Mesothelial cell of epicardium (in vitro differentiated cells): ENCODE data around the gene PARVG. TPM values are rescaled to one million over a fixed set of nuclear protein-coding genes. Genes with fewer than 3 reads are reported as not detected.

Experiments used
- DNase-seq, 2 experiments: peaks; one replicate each; pipeline ENCODE4 v3.0.0; 2021; ENCODE audit warnings: low spot score in 2 of 2; ENCODE audit not compliant: unreplicated experiment in 2 of 2
- H3K27ac Mint-ChIP-seq: 2 replicates; pipeline ENCODE4 v1.8.0; 2021; ENCODE audit warnings: mixed read lengths
- H3K27me3 Mint-ChIP-seq: 2 replicates; pipeline ENCODE4 v1.8.0; 2021; ENCODE audit warnings: low read depth, mixed read lengths
- H3K36me3 Mint-ChIP-seq: 2 replicates; pipeline ENCODE4 v1.8.0; 2021; ENCODE audit warnings: mixed read lengths
- H3K4me1 Mint-ChIP-seq: 2 replicates; pipeline ENCODE4 v1.8.0; 2021; ENCODE audit warnings: mixed read lengths
- H3K4me3 Mint-ChIP-seq: 2 replicates; pipeline ENCODE4 v1.8.0; 2021; ENCODE audit warnings: mild to moderate bottlenecking, moderate library complexity, mixed read lengths
- H3K9me3 Mint-ChIP-seq: 2 replicates; pipeline ENCODE4 v1.8.0; 2021; ENCODE audit warnings: mixed read lengths
- total RNA-seq: library from RNA; stranded (reverse); gene quantifications from 3 replicates; pipeline ENCODE4 v1.2.1, GENCODE V29; 2021
- TF ChIP-seq, protein P1 (sequence below): fragments of 200-600 bp; sonication (generic); IDR thresholded peaks from one replicate; pipeline ENCODE4 v1.5.0; 2021; ENCODE audit warnings: antibody characterized with exemption; ENCODE audit not compliant: unreplicated experiment

Gene PARVG
- total RNA-seq, 1 donor from 2014 or later: 1.0 TPM

DNA sequence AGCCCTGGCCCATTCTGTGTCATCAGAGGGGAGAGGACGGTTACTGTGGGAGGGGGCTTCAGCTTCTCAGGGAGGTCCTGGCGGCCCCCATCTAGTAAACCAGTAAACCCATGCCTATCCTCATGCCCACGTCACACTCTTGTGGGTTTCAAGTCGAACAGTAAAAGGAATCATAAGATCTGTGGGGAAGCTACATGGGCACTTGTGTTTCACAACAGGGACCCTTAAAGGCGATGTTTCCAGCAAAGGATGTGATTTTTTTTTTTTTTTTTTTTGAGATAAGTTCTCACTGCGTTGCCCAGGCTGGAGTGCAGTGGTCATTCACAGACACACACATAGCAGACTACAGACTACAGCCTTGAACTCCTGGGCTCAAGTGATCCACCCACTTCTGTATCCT lies 9.2 kb upstream of the PARVG start:
- Mint-ChIP-seq H3K27me3 (no peaks in the 10 kb centered on the region), H3K9me3 (no peaks in the 10 kb centered on the region), H3K4me1 (no peaks in the 10 kb centered on the region), H3K36me3 (no peaks in the 10 kb centered on the region), H3K27ac (no peak overlapping the region), H3K4me3 (no peak overlapping the region)
- DNase-seq: no peak
- TF ChIP-seq, protein P1, sequence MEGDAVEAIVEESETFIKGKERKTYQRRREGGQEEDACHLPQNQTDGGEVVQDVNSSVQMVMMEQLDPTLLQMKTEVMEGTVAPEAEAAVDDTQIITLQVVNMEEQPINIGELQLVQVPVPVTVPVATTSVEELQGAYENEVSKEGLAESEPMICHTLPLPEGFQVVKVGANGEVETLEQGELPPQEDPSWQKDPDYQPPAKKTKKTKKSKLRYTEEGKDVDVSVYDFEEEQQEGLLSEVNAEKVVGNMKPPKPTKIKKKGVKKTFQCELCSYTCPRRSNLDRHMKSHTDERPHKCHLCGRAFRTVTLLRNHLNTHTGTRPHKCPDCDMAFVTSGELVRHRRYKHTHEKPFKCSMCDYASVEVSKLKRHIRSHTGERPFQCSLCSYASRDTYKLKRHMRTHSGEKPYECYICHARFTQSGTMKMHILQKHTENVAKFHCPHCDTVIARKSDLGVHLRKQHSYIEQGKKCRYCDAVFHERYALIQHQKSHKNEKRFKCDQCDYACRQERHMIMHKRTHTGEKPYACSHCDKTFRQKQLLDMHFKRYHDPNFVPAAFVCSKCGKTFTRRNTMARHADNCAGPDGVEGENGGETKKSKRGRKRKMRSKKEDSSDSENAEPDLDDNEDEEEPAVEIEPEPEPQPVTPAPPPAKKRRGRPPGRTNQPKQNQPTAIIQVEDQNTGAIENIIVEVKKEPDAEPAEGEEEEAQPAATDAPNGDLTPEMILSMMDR: no peak

DNA sequence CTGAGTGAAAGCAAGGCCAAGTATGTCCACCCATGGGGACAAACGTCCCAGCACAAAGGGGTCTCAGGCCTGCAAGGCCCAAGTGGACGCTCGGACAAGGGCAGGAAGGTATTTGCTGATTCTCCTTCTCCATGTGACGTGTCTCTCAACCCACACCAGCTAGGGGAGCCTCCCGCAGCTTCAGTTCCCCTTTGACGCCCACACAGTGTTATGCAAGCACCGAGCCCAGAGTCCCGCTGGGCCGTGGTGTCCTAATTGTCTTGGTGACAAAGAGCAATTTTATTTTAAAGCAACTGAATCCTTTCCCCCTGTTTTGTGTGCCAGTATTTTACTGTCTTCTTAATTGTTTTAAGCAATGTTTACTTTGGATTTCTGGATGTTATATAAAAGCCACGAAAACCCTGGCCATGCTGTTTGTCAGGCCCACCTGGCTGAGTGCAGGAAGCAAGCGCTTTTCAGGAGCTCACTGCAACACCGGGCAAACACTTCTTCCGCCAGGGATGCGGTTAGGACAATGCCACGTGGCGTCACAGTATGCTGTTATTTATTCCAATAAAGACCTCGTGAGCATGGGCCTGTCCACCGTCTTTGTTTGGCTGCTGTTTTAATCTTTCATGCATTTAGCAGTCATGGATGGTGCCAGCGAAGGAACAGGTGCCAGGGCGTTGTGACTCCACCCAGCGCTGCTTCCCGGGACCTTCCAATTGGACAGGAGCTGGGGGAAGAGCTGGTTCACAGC lies 8.2 kb upstream of the PARVG start:
- peaks cover 2% of the 10 kb centered on the region for H3K4me1 Mint-ChIP-seq

GRCh38 chr22:44173154-44173553 lies 7.6 kb upstream of the PARVG start:
- no peak for DNase-seq
- Mint-ChIP-seq H3K27me3 (peaks cover 3% of the 10 kb centered on the region), H3K4me1 (peaks cover 6% of the 10 kb centered on the region), H3K9me3 (no peaks in the 10 kb centered on the region), H3K4me3 (no peak overlapping the region), H3K36me3 (no peaks in the 10 kb centered on the region), H3K27ac (no peak overlapping the region)
- TF ChIP-seq, protein P1: no peak

More for the DNA sequence above, 8.2 kb upstream of the PARVG start:
- Mint-ChIP-seq H3K4me3 (no peak overlapping the region), H3K27ac (no peak overlapping the region), H3K36me3 (no peaks in the 10 kb centered on the region), H3K9me3 (no peaks in the 10 kb centered on the region), H3K27me3 (peaks cover 2% of the 10 kb centered on the region)
- no peak for DNase-seq
- TF ChIP-seq, protein P1: no peak

DNA sequence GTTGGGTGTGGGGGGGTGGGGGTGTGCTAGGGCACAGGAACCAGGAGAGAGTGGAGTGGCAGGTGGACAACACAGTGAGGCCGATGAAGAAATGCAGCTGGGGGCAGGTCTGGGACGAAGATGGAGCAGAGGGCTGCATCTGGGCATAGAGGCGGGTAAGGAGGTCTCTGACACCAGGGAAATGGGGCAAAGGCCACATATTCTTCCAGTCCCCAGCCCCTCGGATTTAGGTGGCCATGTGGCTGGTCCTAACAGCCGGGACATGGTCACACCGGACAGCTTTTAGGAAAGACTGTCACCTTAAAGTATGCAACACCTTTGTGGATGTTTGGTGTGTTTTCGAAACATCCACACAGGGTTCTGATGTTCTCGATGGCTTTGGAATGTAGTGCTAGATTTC lies 5.0 kb upstream of the PARVG start:
- H3K36me3 Mint-ChIP-seq: peaks cover 3% of the 10 kb centered on the region
- peaks cover 3% of the 10 kb centered on the region for H3K9me3 Mint-ChIP-seq
- H3K4me3 Mint-ChIP-seq: no peak overlapping the region
- no peak overlapping the region for H3K27ac Mint-ChIP-seq
- DNase-seq: no peak
- peaks cover 11% of the 10 kb centered on the region for H3K4me1 Mint-ChIP-seq
- TF ChIP-seq, protein P1: no peak
- H3K27me3 Mint-ChIP-seq: peaks cover 13% of the 10 kb centered on the region

DNA sequence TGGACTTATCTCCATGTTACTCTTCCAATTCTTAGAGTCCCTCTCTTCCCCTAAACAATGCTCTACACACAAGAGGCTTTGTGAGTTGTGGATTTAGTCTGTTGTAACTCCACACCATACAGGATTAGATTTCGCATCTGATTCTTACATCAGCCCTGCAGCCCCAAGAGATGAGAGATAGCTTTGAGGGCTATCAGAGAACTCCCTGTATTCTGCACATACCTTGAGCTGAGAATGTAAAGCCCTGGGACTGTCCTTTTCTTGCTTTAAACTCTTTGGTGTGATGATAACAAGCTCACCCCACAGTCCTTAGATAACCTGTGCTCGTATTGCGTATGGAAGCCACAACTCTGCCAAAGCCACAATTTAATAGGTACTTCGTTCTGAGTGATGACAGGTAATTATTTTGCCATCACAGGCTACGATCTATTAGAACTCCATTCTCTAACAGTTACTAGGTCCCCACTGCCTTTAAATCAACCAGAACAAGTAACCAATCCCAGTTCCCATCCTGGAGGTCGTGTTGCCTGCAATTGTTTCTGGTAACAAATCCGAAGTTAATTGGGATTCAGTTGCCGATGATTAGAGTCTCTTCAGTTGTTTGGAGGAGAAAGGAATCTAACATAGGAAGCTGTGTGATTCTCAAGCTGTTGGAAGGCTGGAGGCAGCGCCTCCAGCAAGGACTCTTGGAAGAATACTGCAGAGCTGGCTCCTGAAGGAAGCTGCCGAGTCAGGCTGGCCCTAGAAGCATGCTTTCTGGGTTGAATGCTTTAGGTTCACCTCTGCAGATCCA lies 1.3 kb upstream of the PARVG start:
- H3K9me3 Mint-ChIP-seq: peaks cover 3% of the 10 kb centered on the region

More for the DNA sequence above, 1.3 kb upstream of the PARVG start:
- Mint-ChIP-seq H3K27me3 (peaks cover 28% of the 10 kb centered on the region), H3K36me3 (peaks cover 3% of the 10 kb centered on the region), H3K4me1 (peaks cover 11% of the 10 kb centered on the region), H3K27ac (no peak overlapping the region), H3K4me3 (no peak overlapping the region)
- TF ChIP-seq, protein P1: no peak
- no peak for DNase-seq
